Smooth muscle cell of the brain vasculature (primary cell): Measurements from ENCODE around the gene PDZRN4.
"Not testable (repeated sequence)": the region's sequence is repeated elsewhere in the genome, so short reads cannot be mapped to it uniquely, and the experiment has no call there.

ENCODE experiments used
- DNase-seq: peaks from one replicate; pipeline ENCODE4 v3.0.0-alpha.2; 2012; ENCODE audit warnings: low read depth, low spot score

Gene PDZRN4

GRCh38 chr12:41213648-41214047 lies 25.5 kb downstream of the PDZRN4 start:
- no peak for DNase-seq

GRCh38 chr12:41217727-41218126 lies 29.6 kb downstream of the PDZRN4 start:
- DNase-seq: no peak

GRCh38 chr12:41220931-41221330 lies 32.8 kb downstream of the PDZRN4 start:
- DNase-seq: no peak

- no peak for DNase-seq
Observed at GRCh38 chr12:41221491-41221890, 33.4 kb downstream of the PDZRN4 start.

GRCh38 chr12:41223600-41223999 lies 35.5 kb downstream of the PDZRN4 start:
- DNase-seq: no peak

GRCh38 chr12:41224066-41224465 lies 35.9 kb downstream of the PDZRN4 start:
- DNase-seq: no peak

GRCh38 chr12:41225179-41225578 lies 37.1 kb downstream of the PDZRN4 start:
- DNase-seq: no peak

GRCh38 chr12:41228066-41228820 lies 40.1 kb downstream of the PDZRN4 start:
- no peak for DNase-seq

- DNase-seq: no peak
Observed at GRCh38 chr12:41230756-41231155, 42.6 kb downstream of the PDZRN4 start.

- no peak for DNase-seq
Observed at GRCh38 chr12:41234692-41235091, 46.6 kb downstream of the PDZRN4 start.

- DNase-seq: no peak
Observed at GRCh38 chr12:41242603-41243002, 54.5 kb downstream of the PDZRN4 start.

- no peak for DNase-seq
Observed at GRCh38 chr12:41248391-41248790, 60.3 kb downstream of the PDZRN4 start.

GRCh38 chr12:41250748-41251147 lies 62.6 kb downstream of the PDZRN4 start:
- no peak for DNase-seq

GRCh38 chr12:41254004-41254914 lies 66.1 kb downstream of the PDZRN4 start:
- no peak for DNase-seq

- not testable (repeated sequence) for DNase-seq
Observed at GRCh38 chr12:41263196-41263595, 75.1 kb downstream of the PDZRN4 start.

GRCh38 chr12:41264281-41264680 lies 76.2 kb downstream of the PDZRN4 start:
- DNase-seq: no peak

GRCh38 chr12:41269056-41269455 lies 80.9 kb downstream of the PDZRN4 start:
- DNase-seq: no peak

- DNase-seq: no peak
Observed at GRCh38 chr12:41271489-41271888, 83.4 kb downstream of the PDZRN4 start.

GRCh38 chr12:41274643-41275042 lies 86.5 kb downstream of the PDZRN4 start:
- no peak for DNase-seq

GRCh38 chr12:41277100-41277945 lies 89.2 kb downstream of the PDZRN4 start:
- DNase-seq: peak; percentile 6

GRCh38 chr12:41277946-41278267 lies 89.8 kb downstream of the PDZRN4 start:
- DNase-seq: no peak
